M059J (cell line): ENCODE data around the gene EFNA5. TPM values are rescaled to one million over a fixed set of nuclear protein-coding genes. Genes with fewer than 3 reads are reported as not detected.
A peak's percentile ranks its signal among the peaks of the same experiment; 100 is the strongest.

ENCODE experiments used
- DNase-seq: peaks from one replicate; pipeline ENCODE4 v3.0.0-alpha.2; 2012; ENCODE audit warnings: low read depth
- total RNA-seq: library from RNA; depleted of rRNA; stranded (reverse); fragments of >200 nt; shearing (Covaris generic); gene quantifications from 2 replicates; pipeline ENCODE4 v1.2.3, GENCODE V29; 2014

EFNA5 gene
- total RNA-seq, 1 experiment from 2014 or later, result 2.5 TPM

DNA sequence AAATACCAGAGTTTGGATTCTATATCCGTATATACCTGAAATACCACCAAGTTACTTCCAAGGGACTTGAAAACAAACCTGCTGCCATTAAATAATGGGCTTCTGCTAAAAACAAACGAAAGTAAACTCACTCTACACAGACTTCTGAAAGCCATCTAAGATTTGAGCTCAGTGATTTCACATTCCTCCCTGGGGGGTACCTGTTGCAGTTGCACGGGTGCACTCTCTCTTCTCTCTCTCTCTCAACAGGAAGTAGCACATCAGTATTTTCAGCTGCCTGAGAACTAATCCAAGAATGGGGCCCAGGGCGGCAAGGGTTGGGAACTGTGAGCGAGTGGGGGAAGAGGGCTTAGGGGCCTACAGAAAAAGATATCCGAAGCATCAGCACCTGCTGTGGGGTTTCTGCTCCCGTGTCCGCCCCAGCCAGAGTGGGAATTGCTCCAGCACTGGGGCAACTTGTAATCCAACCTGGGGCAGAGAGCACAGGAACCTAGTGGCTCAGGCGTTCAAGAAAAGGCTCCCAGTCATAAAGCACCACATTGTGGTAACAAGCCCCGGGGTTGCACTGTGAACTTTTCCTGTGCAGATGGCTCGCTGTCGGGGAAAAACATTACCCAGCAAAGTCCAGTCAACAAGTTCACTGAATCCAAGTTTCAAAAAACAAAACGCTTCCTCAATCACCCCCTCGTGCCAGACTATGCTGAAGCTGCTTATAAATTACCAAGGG is 99.8 kb downstream of the EFNA5 start:
- DNase-seq, result peak; percentile 21

GRCh38 chr5:107570181-107570580 is 100.6 kb downstream of the EFNA5 start:
- no peak for DNase-seq

DNA sequence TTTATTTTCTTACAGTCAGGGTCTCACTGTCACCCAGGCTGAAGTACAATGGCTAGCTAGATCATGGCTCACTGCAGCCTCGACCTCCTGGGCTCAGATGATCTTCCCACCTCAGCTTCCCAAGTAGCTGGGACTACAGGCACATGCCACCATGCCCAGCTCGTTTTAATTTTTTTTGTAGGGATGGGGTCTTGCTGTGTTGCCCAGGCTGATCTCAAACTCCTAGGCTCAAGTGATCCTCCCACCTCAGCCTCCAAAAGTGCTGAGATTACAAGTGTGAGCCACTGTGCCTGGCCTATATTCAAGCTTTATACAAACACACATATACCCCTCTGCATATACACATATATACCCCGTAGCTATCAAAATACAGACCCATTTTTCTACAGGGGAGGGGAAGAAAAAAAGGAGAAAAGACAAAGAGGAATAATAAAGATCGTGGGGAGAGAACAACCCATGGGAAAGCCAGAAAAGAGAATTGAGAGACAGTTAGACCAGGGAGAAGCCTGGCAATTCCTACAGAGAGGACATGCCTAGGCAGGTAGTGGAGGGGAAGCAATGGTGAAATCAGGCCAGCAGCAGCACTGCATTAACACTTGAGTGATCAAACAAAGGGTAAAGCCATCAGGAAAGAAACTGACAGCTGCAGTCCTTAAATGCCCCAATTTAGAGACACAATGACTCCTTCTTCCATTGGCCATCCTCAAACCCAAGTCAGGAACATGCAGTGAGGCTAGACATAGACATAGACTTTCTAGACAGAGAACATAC is 102.7 kb downstream of the EFNA5 start:
- DNase-seq, result no peak

GRCh38 chr5:107566986-107567385 is 103.8 kb downstream of the EFNA5 start:
- DNase-seq, result no peak

DNA sequence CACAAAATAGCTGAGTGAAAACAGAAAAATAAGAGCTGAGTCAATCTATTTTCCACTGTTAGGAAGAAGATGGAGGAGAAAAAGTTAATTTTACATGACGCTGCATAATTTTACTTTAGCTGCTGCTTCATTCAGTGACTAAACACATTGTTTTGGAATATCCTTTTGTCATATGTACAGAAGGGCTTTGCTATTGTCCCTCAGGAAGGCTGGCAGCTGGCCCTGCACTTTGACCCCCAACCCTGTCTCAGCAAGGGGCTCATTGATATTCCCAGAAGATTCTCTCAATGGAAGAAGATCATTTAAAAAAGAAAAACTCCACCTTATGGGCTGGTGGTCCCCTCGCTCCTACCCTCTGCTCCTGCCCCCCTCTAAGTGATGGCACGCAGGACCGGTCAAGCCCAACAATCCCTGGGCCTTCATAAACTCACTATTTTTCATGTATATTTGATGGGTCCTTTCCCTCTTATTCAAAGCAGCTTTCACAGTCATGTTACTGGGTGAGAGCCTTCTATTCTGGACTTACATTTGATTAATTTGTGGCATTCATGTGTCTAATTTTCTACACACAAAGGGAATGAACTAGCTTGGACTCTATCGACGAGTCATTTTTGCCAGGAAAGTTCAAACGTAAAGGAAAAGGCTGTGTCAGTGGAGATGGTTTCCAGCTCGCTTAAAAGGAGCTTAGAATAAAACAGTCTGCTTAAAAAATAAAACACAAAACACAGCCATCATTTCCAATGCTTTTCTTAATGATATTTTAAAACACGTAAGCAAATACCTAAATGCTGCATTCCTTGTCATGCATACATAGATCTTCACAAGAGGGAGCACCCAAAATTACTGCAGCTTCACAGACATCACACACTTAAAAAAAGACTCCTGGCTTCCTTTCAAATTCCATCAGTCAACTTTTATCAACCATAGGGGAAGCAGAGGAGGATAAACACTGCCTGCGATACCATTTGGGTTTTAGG is 104.7 kb downstream of the EFNA5 start:
- no peak for DNase-seq

DNA sequence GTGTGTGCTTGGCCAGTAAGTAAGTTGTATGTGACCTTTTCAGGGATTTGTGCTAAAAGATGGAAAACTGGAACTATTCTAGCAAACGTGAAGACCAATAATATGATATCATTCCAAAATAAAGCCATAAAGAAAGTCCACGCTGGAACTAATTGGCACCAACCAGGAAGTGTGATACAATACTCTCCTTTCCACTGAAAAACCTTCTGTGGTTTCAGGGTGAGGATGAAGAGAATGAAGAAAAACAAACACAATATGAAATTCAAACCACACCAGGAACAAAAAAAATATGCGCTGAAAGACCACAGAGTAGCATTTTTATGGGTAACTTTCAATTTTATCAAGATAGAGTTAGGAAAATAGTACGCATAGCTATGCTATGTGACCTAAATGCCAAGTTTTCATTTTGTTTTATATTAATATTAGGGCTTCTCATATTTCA is 105.8 kb downstream of the EFNA5 start:
- DNase-seq, result peak; percentile 32

DNA sequence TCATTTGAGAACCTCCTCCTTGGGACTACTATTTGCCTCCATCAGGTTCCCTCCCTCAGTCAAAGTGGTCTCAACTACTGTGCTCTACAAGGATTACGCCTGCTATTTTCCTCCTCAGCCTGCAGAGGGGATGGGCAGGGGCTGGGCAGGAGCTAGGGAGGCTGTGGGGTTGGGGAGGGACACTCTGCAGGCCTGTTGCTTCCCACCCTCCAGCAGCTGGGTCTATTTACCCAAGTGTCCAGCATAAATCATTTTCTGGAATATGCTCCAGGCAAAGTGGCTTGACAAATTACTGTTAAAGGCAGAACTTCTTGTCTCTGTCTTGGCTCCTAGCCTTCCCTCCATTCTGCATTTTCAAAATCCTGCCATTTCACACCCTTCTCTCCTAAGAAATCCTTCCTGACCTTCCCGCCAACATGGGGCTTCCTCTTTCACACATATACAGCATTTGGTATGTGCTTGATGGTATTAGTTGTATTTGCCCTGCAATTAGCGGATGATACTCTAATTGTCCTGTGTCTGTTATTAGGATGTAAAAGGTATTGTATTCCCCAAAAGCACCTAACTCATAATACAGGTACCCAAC is 106.7 kb downstream of the EFNA5 start:
- peak; percentile 19 for DNase-seq

DNA sequence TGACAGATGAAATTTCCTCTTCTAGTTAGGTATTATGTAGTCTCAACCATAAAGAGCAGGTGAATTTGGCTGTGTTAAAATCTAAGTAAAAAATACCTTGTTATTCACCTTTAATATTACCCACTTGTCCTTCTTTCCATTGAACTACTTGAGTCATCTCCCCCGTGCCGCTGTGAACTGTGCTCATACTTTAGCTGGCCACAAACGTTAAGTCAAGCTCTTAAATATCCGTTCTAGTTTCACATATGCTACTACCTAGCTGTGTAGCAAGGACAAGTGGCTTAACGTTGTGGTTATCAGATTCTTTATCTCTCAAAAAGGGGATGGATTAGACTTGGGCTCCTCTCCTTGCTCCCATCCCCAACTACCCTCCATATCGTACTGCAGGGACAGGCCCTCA is 110.4 kb downstream of the EFNA5 start:
- DNase-seq, result no peak

DNA sequence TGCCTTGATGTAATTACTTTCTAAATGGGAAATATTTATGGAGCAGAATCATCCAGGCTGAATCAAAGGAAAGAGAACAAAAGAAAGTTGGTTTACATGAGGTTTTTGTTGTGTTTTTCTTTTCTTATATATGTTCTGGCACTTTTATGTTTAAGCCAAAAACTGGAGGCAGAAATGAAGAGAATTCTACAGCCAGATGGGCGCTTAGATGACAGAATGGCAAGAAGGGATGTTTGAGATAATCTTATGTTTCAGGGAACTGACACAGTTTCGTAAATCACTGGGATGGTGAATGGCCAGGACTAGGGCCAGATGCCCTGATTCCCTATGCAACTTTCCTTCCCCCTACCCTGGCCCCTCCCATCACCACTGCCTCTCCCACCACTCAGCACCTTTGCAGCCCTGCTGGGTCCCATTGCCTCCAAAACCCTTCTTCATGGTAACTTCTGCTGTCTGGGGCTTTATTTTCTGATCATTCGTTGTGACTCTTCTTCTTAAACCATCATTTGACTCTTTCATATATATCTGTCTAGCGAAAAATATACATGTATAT is 111.8 kb downstream of the EFNA5 start:
- DNase-seq, result no peak

GRCh38 chr5:107557051-107557658 is 113.6 kb downstream of the EFNA5 start:
- peak; percentile 93 for DNase-seq

DNA sequence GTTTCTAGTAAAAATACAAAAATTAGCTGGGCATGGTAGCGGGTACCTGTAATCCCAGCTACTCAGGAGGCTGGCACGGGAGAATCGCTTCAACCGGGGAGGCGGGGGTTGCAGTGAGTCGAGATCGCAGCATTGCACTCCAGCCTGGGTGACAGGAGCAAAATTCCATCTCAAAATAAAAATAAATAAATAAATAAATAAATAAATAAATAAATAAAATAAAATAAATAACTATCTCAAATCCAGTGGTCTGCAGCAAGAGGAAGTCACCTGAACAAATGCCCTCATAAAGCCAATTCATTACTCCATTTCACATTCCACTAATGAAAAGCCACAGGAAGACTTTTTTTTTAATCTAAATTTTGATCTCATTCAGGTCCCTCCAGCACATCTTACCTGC is 114.2 kb downstream of the EFNA5 start:
- DNase-seq, result no peak

GRCh38 chr5:107555425-107556090 is 115.2 kb downstream of the EFNA5 start:
- DNase-seq, result peak; percentile 43

DNA sequence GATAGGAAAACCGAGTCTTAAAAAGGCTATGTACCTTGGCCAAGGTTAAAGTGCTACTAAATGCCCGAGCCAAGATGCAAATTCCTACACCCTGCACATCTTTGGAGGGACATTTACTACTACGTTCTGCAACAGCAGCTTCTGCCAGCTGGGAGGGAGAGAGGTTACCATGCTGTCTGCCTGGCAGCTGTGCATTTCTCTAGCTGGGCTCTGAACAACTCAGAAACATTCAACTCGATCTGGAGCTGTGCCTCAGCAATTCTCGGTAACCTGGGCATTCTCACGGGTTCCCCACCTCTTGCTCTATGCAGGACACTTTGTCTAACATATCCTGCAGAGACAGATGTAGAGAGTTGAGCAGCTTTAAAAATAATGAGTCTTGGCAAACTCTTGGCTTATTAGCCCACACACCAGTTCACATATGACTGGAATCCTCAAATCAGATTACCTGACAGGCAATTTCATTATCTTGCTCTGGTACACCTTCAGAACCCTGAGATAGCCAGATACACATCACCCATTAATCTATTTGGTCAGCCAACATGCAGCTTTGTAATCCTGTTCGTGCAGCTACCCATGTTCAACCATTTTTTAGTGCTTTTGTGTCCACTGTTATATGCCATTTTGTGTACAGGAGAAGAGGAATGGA is 115.8 kb downstream of the EFNA5 start:
- no peak for DNase-seq

DNA sequence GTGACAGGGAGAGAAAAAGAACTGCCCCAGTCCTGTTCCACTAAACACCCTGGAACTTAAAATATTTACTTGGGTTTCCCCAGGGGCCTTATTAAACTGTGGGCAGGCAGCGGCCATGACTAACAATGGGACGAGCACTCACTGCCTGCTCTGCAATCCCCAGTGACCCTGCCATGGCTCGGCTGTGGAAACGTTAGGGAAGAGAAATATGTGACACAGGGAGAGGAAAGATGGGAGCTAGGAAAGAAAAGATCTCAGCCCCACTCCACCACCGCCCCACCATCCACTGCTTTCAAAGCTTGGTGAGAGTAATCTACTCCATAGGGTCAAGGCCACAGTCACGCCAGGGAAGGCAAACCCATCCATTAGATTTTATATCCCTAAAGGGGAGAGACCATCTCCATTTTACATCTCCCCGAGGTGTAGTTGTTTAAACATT is 117.6 kb downstream of the EFNA5 start:
- peak; percentile 82 for DNase-seq

DNA sequence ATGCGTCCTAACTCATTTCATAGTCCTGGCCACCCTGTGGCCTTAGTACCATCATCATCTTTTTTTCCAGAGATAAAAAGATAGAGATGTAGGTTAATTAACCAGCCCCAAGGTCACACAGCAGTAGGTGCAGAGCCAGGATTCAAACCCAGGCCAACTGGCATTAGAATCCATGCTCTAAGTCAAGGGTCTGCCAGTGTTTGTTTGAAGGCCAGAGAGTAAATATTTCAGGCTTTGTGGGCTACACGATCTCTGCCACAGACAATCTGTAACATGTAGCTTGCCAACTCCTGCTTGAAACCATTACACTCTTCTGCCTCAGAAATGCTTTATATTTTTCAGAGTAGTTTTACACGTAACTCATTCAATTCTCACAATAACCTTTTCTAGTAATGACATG is 119.6 kb downstream of the EFNA5 start:
- no peak for DNase-seq

- no peak for DNase-seq
These were observed 121.2 kb downstream of the EFNA5 start for GRCh38 chr5:107549567-107549966.

DNA sequence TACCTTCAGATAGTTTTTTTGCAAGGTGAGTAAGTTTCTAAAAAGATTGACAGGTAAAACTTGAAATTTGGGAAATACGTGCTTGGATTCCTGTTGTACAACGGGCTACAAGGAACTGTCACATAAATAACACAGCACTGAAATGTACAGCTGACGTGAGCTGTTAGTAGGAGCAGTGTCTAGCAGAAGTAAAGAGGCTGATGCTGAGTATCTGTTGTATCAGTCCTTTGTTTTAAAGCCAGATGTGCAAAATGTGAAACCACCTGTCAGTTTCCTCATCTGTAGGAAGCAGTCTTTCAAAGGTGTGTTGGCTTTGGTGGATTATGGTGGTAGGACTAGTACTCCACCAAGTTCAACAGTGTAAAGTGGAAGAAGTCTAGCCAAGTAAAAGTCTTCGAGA is 122.3 kb downstream of the EFNA5 start:
- DNase-seq, result no peak

GRCh38 chr5:107546719-107547118 is 124.0 kb downstream of the EFNA5 start:
- no peak for DNase-seq

- no peak for DNase-seq
These were observed 125.3 kb downstream of the EFNA5 start for GRCh38 chr5:107545486-107545885.

DNA sequence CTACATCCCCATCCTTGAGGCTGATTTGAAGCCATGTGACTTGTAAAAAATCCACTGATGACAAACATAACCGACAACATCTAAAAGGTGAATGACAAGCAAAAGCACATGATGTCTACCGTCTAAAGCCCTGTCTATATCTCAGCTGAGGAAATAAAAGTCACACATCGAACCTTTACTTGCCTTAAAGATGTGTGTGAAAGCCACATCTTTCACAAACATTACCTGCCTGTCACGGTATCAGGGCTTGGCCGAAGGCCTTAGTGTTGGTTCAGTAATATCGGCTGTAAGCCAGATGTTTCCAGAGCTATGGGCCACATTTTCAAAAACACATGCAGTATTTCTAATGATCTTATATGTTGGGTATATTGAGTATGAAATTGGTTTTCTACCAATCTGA is 125.8 kb downstream of the EFNA5 start:
- DNase-seq, result no peak
